ENCODE results near the gene RAD9A.

Gene RAD9A

GRCh38 chr11:67441098-67441563 lies 49.3 kb downstream of the RAD9A start:
- no peak for DNase-seq (ENCODE audit: low read depth)

- DNase-seq (ENCODE audit: low read depth), result no peak
Observed at GRCh38 chr11:67441731-67442351, 50.1 kb downstream of the RAD9A start.

GRCh38 chr11:67442504-67443404 lies 51.0 kb downstream of the RAD9A start:
- no peak for DNase-seq (ENCODE audit: low read depth)

- DNase-seq (ENCODE audit: low read depth), result no peak
Observed at GRCh38 chr11:67445515-67445914, 53.7 kb downstream of the RAD9A start.

All from CMK (cell line).